Uterus (tissue), 2 donors: Measurements from ENCODE around the gene SOCS7.

ENCODE experiments used
- POLR2A ChIP-seq, 2 donors: fragments of 450-650 bp; IDR thresholded peaks; one replicate each; pipeline ENCODE4 v1.6.1; 2016; ENCODE audit warnings: antibody characterized with exemption in 2 of 2, mild to moderate bottlenecking in 1 of 2, moderate library complexity in 1 of 2
- TF ChIP-seq, protein P1 (sequence below), 4 experiments: fragments of 200-600 bp in 2 of 4; fragments of 450-650 bp in 2 of 4; sonication (generic) in 2 of 4; IDR thresholded peaks; one replicate each; pipeline ENCODE4 v1.5.1; 2016 to 2019; ENCODE audit warnings: antibody characterized with exemption in 4 of 4, mild to moderate bottlenecking in 2 of 4, moderate library complexity in 1 of 4

DNA sequence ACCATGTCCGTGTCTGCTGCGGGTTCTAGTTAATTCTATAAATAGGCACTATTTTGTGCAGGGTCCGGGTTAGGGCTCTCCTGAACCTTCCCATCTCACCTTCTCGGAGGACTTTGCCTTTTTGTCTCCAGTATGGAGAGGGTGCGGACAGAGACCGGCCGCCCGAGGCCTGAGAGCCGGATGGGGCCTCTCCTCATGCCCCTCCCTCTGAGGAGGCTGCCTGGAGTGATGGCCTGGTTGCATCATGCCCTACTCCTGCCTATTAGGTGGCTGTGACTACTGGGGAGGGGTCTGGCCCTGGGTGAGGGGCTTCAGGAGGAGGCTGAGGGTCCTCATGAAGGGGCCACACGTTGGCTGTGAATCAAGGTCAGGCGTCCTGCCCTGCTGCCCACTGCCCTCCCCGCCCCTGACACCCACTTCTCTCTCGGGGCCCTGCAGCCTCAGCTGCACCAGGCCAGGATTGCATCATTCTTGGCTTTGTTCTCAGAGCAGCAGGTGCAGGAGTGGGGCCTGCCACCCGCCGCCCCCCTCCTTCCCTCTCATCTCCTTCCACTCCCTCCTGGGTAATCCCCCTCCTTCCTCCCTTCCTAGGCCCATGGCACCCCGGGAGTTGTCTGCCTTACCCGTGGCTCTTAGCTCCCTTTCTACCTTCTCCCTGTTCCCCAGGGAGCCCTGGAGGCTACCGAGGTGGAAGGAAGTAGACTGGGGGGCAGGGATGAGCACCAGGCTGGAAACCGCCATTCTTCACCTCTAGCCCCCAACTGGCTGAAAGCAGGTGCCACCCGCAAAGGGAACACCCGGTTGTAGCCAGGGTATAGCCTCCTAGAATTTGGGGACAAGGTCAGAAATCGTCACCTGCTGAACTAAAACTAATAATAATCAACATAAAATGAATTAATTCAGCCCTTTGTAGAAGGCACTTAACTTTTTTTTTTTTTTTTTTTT, 63.9 kb downstream of the SOCS7 start:
- TF ChIP-seq, protein P1, sequence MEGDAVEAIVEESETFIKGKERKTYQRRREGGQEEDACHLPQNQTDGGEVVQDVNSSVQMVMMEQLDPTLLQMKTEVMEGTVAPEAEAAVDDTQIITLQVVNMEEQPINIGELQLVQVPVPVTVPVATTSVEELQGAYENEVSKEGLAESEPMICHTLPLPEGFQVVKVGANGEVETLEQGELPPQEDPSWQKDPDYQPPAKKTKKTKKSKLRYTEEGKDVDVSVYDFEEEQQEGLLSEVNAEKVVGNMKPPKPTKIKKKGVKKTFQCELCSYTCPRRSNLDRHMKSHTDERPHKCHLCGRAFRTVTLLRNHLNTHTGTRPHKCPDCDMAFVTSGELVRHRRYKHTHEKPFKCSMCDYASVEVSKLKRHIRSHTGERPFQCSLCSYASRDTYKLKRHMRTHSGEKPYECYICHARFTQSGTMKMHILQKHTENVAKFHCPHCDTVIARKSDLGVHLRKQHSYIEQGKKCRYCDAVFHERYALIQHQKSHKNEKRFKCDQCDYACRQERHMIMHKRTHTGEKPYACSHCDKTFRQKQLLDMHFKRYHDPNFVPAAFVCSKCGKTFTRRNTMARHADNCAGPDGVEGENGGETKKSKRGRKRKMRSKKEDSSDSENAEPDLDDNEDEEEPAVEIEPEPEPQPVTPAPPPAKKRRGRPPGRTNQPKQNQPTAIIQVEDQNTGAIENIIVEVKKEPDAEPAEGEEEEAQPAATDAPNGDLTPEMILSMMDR (IDR thresholded peaks at IDR 0.05), result no peak
- TF ChIP-seq POLR2A (IDR thresholded peaks at IDR 0.05), result no peak
